B cell (primary cell): Measurements from ENCODE around the gene GNG13. TPM values are rescaled to one million over a fixed set of nuclear protein-coding genes. Genes with fewer than 3 reads are reported as not detected.

Experiments used
- ATAC-seq: fragments of 200-7000 bp; cut with Tn5 transposase; one replicate; pipeline ENCODE4 v1.10.0; 2021; ENCODE audit warnings: low read depth, mild to moderate bottlenecking, moderate number of reproducible peaks, moderate library complexity
- CTCF ChIA-PET: fragments of 350-600 bp; sonication (Branson Sonifier 250); formaldehyde crosslinking; loops from one replicate; lab custom pipeline; 2021; ENCODE audit warnings: antibody characterized with exemption, inconsistent platforms; lab: Charles Lee
- POLR2A ChIA-PET: fragments of 350-600 bp; sonication (Branson Sonifier 250); formaldehyde crosslinking; loops from one replicate; lab custom pipeline; 2021; ENCODE audit warnings: antibody characterized with exemption; lab: Charles Lee
- DNase-seq: peaks from one replicate; pipeline ENCODE4 v3.0.0; 2013
- H2AFZ ChIP-seq: 2 replicates; pipeline ENCODE4 v1.6.1; 2012; ENCODE audit warnings: mild to moderate bottlenecking, low read depth, low read length; ENCODE audit not compliant: insufficient read depth, poor library complexity, severe bottlenecking
- H3K27ac ChIP-seq, 2 donors: 1 replicate in 1 of 2; 2 replicates in 1 of 2; pipeline ENCODE4 v1.5.1; 2012 to 2013; ENCODE audit warnings: low read length in 2 of 2, mild to moderate bottlenecking in 2 of 2, moderate library complexity in 1 of 2
- H3K27me3 ChIP-seq, 4 experiments: fragments of 200-600 bp in 1 of 4; sonication (generic) in 1 of 4; replicated peaks in 1 of 4; 1 replicate in 2 of 4; 2 replicates in 2 of 4; pipeline versions ENCODE4 v1.6.1 to v1.7.0; 2013 to 2016; ENCODE audit warnings: low read length in 3 of 4, mild to moderate bottlenecking in 2 of 4, mixed read lengths in 1 of 4, moderate library complexity in 1 of 4; ENCODE audit not compliant: insufficient read depth in 4 of 4, control insufficient read depth in 3 of 4; ENCODE audit errors: control extremely low read depth in 1 of 4
- H3K36me3 ChIP-seq, 2 experiments: replicated peaks in 1 of 2; 1 replicate in 1 of 2; 2 replicates in 1 of 2; pipeline versions ENCODE4 v1.6.1 to v1.7.1; 2013; ENCODE audit warnings: low read length in 1 of 2; ENCODE audit not compliant: insufficient read depth in 2 of 2, control insufficient read depth in 1 of 2; ENCODE audit errors: control extremely low read depth in 1 of 2, extremely low read depth in 1 of 2
- H3K4me1 ChIP-seq, 2 donors: fragments of 200-600 bp in 1 of 2; sonication (generic) in 1 of 2; 1 replicate in 1 of 2; 2 replicates in 1 of 2; pipeline versions ENCODE4 v1.5.1 to v1.6.1; 2013 to 2017; ENCODE audit warnings: low read length in 2 of 2; ENCODE audit not compliant: control insufficient read depth in 2 of 2, insufficient read depth in 2 of 2
- H3K4me2 ChIP-seq: replicated peaks from 2 replicates; pipeline ENCODE3; 2012; ENCODE audit warnings: mild to moderate bottlenecking, low read depth, low read length; ENCODE audit not compliant: poor library complexity, severe bottlenecking
- H3K4me3 ChIP-seq, 5 experiments: fragments of 200-600 bp in 1 of 5; sonication (generic) in 1 of 5; 1 replicate in 3 of 5; 2 replicates in 2 of 5; pipeline versions ENCODE4 v1.5.1 to v1.7.0; 2011 to 2016; ENCODE audit warnings: low read length in 4 of 5, mild to moderate bottlenecking in 4 of 5, low read depth in 2 of 5, control low read depth in 1 of 5, moderate library complexity in 1 of 5; ENCODE audit not compliant: insufficient read depth in 1 of 5; ENCODE audit errors: control extremely low read depth in 1 of 5, extremely low read depth in 1 of 5
- H3K79me2 ChIP-seq: fragments of 200-600 bp; sonication (generic); one replicate; pipeline ENCODE4 v1.6.0; 2016; ENCODE audit warnings: low read length; ENCODE audit not compliant: control insufficient read depth, insufficient read depth
- H3K9ac ChIP-seq: fragments of 200-600 bp; sonication (generic); 2 replicates; pipeline ENCODE4 v1.6.1; 2017; ENCODE audit warnings: mild to moderate bottlenecking, low read length, moderate library complexity
- H3K9me3 ChIP-seq, 3 donors: one replicate each; pipeline versions ENCODE4 v1.6.1 to v1.7.1; 2013; ENCODE audit warnings: low read length in 2 of 3; ENCODE audit not compliant: control insufficient read depth in 2 of 3, insufficient read depth in 1 of 3; ENCODE audit errors: control extremely low read depth in 1 of 3
- H4K20me1 ChIP-seq: 2 replicates; pipeline ENCODE4 v1.6.0; 2012; ENCODE audit warnings: mild to moderate bottlenecking, low read length; ENCODE audit not compliant: insufficient read depth, control insufficient read depth, poor library complexity, severe bottlenecking
- H3K27ac Mint-ChIP-seq: one replicate; pipeline ENCODE4 v1.8.0; 2021; ENCODE audit warnings: mixed read lengths
- H3K27me3 Mint-ChIP-seq: one replicate; pipeline ENCODE4 v1.8.0; 2021; ENCODE audit warnings: mixed read lengths
- H3K4me1 Mint-ChIP-seq: one replicate; pipeline ENCODE4 v1.8.0; 2021; ENCODE audit warnings: mixed read lengths
- H3K4me3 Mint-ChIP-seq: one replicate; pipeline ENCODE4 v1.8.0; 2021; ENCODE audit warnings: mixed read lengths
- H3K9me3 Mint-ChIP-seq: one replicate; pipeline ENCODE4 v1.8.0; 2022; ENCODE audit warnings: mixed read lengths; ENCODE audit not compliant: insufficient read depth
- EZH2 ChIP-seq: IDR thresholded peaks from 2 replicates; pipeline ENCODE4 v1.6.1; 2012; ENCODE audit warnings: borderline replicate concordance, low read depth, mild to moderate bottlenecking, moderate library complexity, low read length; ENCODE audit not compliant: insufficient read depth, poor library complexity, severe bottlenecking
- WGBS: methylation state at CpG from one replicate; pipeline ENCODE4 v1.1.5; 2013; ENCODE audit warnings: missing lambda C conversion rate; ENCODE audit not compliant: insufficient coverage; 5-methylcytosine and 5-hydroxymethylcytosine counted together
- intact Hi-C: fragments of 100-400 bp; cut with micrococcal nuclease; formaldehyde crosslinking; loops from one replicate; pipeline ENCODE4 v1.10.0; 2022
- polyA plus RNA-seq: library from polyadenylated mRNA; depleted of rRNA; stranded (reverse); fragments of >200 nt; gene quantifications from 2 replicates; pipeline ENCODE4 v1.2.3, GENCODE V29; 2012
- total RNA-seq, 2 donors: library from RNA; stranded (reverse); fragments of 120-200 nt in 1 of 2; gene quantifications; 1 replicate in 1 of 2; 2 replicates in 1 of 2; pipeline versions ENCODE4 v1.2.3 to v1.2.4, GENCODE V29; 2013 to 2022
- TF ChIP-seq, protein P1 (sequence below): fragments of 200-600 bp; IDR thresholded peaks from one replicate; pipeline ENCODE4 v1.8.0; 2022; ENCODE audit warnings: antibody characterized with exemption, mild to moderate bottlenecking

Gene GNG13
- total and polyA plus RNA-seq, 2 donors (not counting 1 experiment from before 2014, with no cell fraction given) = not detected

DNA sequence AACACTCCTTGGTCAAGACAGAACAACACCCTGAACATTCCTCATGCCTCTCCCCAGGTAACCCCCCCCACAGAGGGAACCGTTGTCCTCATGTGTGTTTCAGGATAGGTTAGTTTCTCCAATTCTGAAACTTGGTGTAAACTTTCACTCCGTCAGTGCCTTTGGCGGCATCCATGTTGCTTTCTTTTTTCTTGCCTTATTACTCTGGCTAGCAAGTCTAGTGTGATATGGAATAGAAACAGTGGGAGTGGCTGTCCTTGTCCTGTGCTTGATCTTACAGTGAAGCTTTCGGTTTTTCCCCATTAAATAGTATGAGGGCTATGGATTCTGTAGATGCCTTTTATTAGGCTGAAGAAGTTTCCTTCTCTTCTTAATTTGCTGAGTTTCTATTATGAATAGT, 35.7 kb upstream of the GNG13 start:
- Histone ChIP-seq H3K27ac (no peak overlapping the region), H3K27me3 (peaks cover 0 to 8% (median 0%) of the 10 kb centered on the region in 4 experiments), H3K4me3 (no peak overlapping the region), H3K4me1 (no peaks in the 10 kb centered on the region), H3K79me2 (no peaks in the 10 kb centered on the region), H2AFZ (no peak overlapping the region), H3K36me3 (no peaks in the 10 kb centered on the region), H3K9me3 (peaks cover 0 to 38% (median 15%) of the 10 kb centered on the region in 3 donors), H3K4me2 (no peak overlapping the region), H4K20me1 (no peaks in the 10 kb centered on the region), H3K9ac (no peak overlapping the region)
- H3K9me3 Mint-ChIP-seq = no peaks in the 10 kb centered on the region
- DNase-seq (no peak), ATAC-seq (no peak)
- H3K4me3 Mint-ChIP-seq = no peak overlapping the region
- WGBS = no CpG with 5 or more reads among the region's 4 CpGs
- peaks cover 3% of the 10 kb centered on the region for H3K27me3 Mint-ChIP-seq
- TF ChIP-seq EZH2 = no peak
- TF ChIP-seq, protein P1, sequence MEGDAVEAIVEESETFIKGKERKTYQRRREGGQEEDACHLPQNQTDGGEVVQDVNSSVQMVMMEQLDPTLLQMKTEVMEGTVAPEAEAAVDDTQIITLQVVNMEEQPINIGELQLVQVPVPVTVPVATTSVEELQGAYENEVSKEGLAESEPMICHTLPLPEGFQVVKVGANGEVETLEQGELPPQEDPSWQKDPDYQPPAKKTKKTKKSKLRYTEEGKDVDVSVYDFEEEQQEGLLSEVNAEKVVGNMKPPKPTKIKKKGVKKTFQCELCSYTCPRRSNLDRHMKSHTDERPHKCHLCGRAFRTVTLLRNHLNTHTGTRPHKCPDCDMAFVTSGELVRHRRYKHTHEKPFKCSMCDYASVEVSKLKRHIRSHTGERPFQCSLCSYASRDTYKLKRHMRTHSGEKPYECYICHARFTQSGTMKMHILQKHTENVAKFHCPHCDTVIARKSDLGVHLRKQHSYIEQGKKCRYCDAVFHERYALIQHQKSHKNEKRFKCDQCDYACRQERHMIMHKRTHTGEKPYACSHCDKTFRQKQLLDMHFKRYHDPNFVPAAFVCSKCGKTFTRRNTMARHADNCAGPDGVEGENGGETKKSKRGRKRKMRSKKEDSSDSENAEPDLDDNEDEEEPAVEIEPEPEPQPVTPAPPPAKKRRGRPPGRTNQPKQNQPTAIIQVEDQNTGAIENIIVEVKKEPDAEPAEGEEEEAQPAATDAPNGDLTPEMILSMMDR = no peak
- H3K4me1 Mint-ChIP-seq = no peaks in the 10 kb centered on the region
- H3K27ac Mint-ChIP-seq = no peak overlapping the region
- intact Hi-C loops = no loop called here
- ChIA-PET CTCF (no interaction called here), POLR2A (no interaction called here)

DNA sequence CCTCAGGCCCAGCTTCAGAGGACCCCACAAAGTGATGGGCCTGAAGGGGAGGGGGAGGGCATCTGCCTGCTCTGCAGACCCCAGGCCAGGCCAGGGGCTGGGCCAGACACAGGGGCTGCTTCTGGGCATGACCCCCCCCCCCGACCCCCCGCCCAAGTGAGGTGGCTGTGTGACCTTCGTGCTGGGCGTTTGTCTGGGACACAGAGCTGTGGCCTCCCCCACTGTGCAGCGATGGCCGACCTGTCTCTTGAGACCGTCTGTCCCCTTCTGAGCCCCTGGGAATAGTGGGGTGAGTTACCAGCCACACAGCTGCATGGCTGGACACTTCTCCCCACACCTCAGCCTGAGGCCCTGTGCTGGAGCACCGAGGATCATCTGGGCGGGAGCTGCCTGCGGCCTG, 34.8 kb upstream of the GNG13 start:
- intact Hi-C loops = no loop called here
- Histone ChIP-seq H3K36me3 (no peaks in the 10 kb centered on the region), H2AFZ (no peak overlapping the region), H3K27me3 (peaks cover 0 to 14% (median 0%) of the 10 kb centered on the region in 4 experiments), H3K4me2 (no peak overlapping the region), H3K79me2 (no peaks in the 10 kb centered on the region), H4K20me1 (no peaks in the 10 kb centered on the region), H3K4me1 (no peaks in the 10 kb centered on the region), H3K27ac (no peak overlapping the region), H3K9me3 (peaks cover 0 to 38% (median 15%) of the 10 kb centered on the region in 3 donors), H3K4me3 (no peak overlapping the region), H3K9ac (no peak overlapping the region)
- ATAC-seq = no peak
- no peak overlapping the region for H3K4me3 Mint-ChIP-seq
- CTCF ChIA-PET = no interaction called here
- TF ChIP-seq, protein P1 = no peak
- TF ChIP-seq EZH2 = no peak
- WGBS = 94% methylated on average over 9 of the region's 10 CpGs
- no peak for DNase-seq
- no peak overlapping the region for H3K27ac Mint-ChIP-seq
- H3K9me3 Mint-ChIP-seq = no peaks in the 10 kb centered on the region
- H3K27me3 Mint-ChIP-seq = peaks cover 3% of the 10 kb centered on the region
- H3K4me1 Mint-ChIP-seq = no peaks in the 10 kb centered on the region
- POLR2A ChIA-PET = no interaction called here
